Measurements from ENCODE around the gene USP25. TPM values are rescaled to one million over a fixed set of nuclear protein-coding genes. Genes with fewer than 3 reads are reported as not detected.

Gene USP25
- total RNA-seq, 1 experiment from 2014 or later: 35.1 TPM

DNA sequence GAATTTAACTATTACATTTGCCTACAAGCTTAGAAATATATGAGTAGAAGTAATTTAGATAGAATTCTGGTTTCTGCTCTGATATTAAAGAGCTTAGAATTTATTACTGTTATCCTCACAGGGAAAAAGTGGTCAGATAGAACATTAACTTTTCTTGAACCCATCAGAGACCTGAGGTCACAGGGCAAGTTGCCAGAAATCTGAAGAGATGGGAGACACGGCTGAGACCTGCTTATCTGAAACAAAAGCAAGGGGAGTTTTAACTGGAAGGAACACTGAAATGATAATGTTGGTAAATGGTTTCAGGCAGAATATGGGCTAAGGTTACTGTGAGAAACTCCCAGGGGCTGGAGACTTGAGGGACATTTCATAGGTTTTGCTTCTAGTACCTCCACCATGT lies 28.0 kb upstream of the USP25 start:
- TF ChIP-seq, protein P1, sequence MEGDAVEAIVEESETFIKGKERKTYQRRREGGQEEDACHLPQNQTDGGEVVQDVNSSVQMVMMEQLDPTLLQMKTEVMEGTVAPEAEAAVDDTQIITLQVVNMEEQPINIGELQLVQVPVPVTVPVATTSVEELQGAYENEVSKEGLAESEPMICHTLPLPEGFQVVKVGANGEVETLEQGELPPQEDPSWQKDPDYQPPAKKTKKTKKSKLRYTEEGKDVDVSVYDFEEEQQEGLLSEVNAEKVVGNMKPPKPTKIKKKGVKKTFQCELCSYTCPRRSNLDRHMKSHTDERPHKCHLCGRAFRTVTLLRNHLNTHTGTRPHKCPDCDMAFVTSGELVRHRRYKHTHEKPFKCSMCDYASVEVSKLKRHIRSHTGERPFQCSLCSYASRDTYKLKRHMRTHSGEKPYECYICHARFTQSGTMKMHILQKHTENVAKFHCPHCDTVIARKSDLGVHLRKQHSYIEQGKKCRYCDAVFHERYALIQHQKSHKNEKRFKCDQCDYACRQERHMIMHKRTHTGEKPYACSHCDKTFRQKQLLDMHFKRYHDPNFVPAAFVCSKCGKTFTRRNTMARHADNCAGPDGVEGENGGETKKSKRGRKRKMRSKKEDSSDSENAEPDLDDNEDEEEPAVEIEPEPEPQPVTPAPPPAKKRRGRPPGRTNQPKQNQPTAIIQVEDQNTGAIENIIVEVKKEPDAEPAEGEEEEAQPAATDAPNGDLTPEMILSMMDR (conservative IDR thresholded peaks at IDR 0.05): no peak
- Histone ChIP-seq H4K20me1 (ENCODE audit: control insufficient read depth, insufficient read depth, insufficient read length) (no peaks in the 10 kb centered on the region), H3K79me1 (ENCODE audit: insufficient read depth, low read depth, low read length, poor library complexity, severe bottlenecking) (no peaks in the 10 kb centered on the region), H4K91ac (ENCODE audit: insufficient read length, low read depth, low read length) (no peak overlapping the region), H3K79me2 (ENCODE audit: insufficient read depth, low read length) (no peaks in the 10 kb centered on the region), H2BK5ac (ENCODE audit: insufficient read length, low read length) (no peak overlapping the region), H3K27me3 (ENCODE audit: insufficient read depth, low read length) (no peaks in the 10 kb centered on the region), H2BK120ac (ENCODE audit: low read depth, low read length, poor library complexity, severe bottlenecking) (no peak overlapping the region), H3K9ac (ENCODE audit: extremely low read depth, insufficient read length, low read length) (no peak overlapping the region), H3T11ph (ENCODE audit: low read length) (no peak overlapping the region), H2BK12ac (ENCODE audit: insufficient read length, low read depth, low read length) (no peak overlapping the region), H3K23ac (ENCODE audit: insufficient read length, low read depth, low read length) (no peak overlapping the region), H3K14ac (ENCODE audit: insufficient read depth, low read length) (no peak overlapping the region), H2BK15ac (ENCODE audit: low read depth, low read length) (no peak overlapping the region), H3K56ac (ENCODE audit: insufficient read length, low read depth, low read length) (no peak overlapping the region), H2AK5ac (ENCODE audit: insufficient read length, low read length) (no peak overlapping the region), H3K18ac (ENCODE audit: insufficient read length, low read depth, low read length) (no peak overlapping the region), H3K4ac (ENCODE audit: low read depth, low read length) (no peak overlapping the region), H2AFZ (ENCODE audit: low read length) (no peak overlapping the region), H2BK20ac (ENCODE audit: low read depth, low read length, poor library complexity, severe bottlenecking) (no peak overlapping the region), H4K8ac (replicated peaks; ENCODE audit: insufficient read length, low read depth, low read length) (no peak overlapping the region), H3K23me2 (ENCODE audit: insufficient read length, low read depth, low read length, poor library complexity, severe bottlenecking) (no peaks in the 10 kb centered on the region), H3K27ac (ENCODE audit: insufficient read length, low read depth, low read length) (no peak overlapping the region), H3K4me2 (ENCODE audit: insufficient read depth, insufficient read length, low read length) (no peak overlapping the region), H4K5ac (ENCODE audit: insufficient read length, low read depth, low read length) (no peak overlapping the region), H3K9me3 (ENCODE audit: control insufficient read depth, low read depth, low read length) (no peaks in the 10 kb centered on the region), H3K4me1 (ENCODE audit: insufficient read depth, low read length) (no peaks in the 10 kb centered on the region)
- Mint-ChIP-seq H3K9me3 (peaks cover 8 to 10% of the 10 kb centered on the region in 2 experiments), H3K4me3 (no peak overlapping the region), H3K36me3 (ENCODE audit: insufficient read depth in 1 of 3, low read depth in 3 of 3) (peaks cover 0 to 4% (median 1%) of the 10 kb centered on the region in 3 experiments; a peak in 3 of 7 replicates), H3K4me1 (peaks cover 3 to 4% of the 10 kb centered on the region in 2 experiments; a peak in 2 of 4 replicates), H3K27ac (no peak overlapping the region), H3K27me3 (ENCODE audit: low read depth) (no peaks in the 10 kb centered on the region)
- no CpG with 5 or more reads among the region's 1 CpG for WGBS (ENCODE audit: extremely low coverage, insufficient read length, low lambda C conversion rate)
- DNase-seq: no peak
